ENCODE measurements around the gene EPO.

GRCh38 chr7:100768784-100769183, 48.5 kb downstream of the EPO start:
- TF ChIP-seq CTCF (IDR thresholded peaks at IDR 0.05) (no peak), EZH2phosphoT487 (IDR thresholded peaks at IDR 0.05) (no peak), EZH2 (IDR thresholded peaks at IDR 0.05) (no peak)

Data from neural progenitor cell (in vitro differentiated cells).